ENCODE data around the gene SVBP. TPM values are rescaled to one million over a fixed set of nuclear protein-coding genes. Genes with fewer than 3 reads are reported as not detected.

The SVBP gene
- total RNA-seq, 1 experiment from 2014 or later, result 41.3 TPM

DNA sequence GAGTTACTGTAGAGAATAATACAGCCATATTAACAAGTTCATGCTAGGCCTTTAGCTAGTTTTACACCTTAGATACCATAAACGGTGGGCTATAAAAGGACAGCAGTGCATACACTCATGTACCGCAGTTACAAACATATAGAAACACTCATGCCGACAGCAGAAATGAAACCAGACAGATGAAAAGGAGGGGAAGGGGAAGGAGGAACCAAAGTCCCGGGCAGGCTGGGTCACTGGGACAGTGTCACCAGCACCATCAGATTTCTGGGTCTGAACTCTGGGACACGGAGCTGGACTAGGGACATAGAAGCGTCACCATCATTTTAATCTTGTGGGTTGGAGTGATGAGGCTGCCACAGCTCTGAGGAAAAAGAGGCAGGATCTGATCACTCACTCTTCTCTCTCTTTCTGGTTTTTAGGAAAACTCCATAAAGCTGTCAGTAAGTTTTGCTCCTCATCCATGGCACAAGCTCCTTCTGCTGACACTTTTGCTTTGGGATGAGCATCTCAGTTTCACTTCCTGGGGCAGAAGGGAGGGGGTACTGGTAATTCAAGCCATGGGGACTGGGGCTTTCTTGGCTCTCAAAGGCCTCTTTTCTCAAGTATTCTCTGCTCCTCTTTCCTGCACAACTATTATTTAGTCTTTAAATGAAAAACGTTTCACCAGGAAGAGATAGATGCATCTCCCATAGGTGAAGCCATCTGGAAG, 21.4 kb upstream of the SVBP start:
- Mint-ChIP-seq H3K4me1 (no peaks in the 10 kb centered on the region), H3K9me3 (no peaks in the 10 kb centered on the region), H3K27ac (no peak overlapping the region), H3K27me3 (ENCODE audit: low read depth) (no peaks in the 10 kb centered on the region), H3K4me3 (no peak overlapping the region), H3K36me3 (ENCODE audit: insufficient read depth in 1 of 3, low read depth in 3 of 3) (peaks cover 6 to 20% (median 11%) of the 10 kb centered on the region in 3 experiments; a peak in 6 of 7 replicates)
- H3K18ac ChIP-seq (ENCODE audit: insufficient read length, low read depth, low read length), result no peak overlapping the region
- no peaks in the 10 kb centered on the region for H3K23me2 ChIP-seq (ENCODE audit: insufficient read length, low read depth, low read length, poor library complexity, severe bottlenecking)
- no peak overlapping the region for H4K8ac ChIP-seq (replicated peaks; ENCODE audit: insufficient read length, low read depth, low read length)
- TF ChIP-seq, protein P1, sequence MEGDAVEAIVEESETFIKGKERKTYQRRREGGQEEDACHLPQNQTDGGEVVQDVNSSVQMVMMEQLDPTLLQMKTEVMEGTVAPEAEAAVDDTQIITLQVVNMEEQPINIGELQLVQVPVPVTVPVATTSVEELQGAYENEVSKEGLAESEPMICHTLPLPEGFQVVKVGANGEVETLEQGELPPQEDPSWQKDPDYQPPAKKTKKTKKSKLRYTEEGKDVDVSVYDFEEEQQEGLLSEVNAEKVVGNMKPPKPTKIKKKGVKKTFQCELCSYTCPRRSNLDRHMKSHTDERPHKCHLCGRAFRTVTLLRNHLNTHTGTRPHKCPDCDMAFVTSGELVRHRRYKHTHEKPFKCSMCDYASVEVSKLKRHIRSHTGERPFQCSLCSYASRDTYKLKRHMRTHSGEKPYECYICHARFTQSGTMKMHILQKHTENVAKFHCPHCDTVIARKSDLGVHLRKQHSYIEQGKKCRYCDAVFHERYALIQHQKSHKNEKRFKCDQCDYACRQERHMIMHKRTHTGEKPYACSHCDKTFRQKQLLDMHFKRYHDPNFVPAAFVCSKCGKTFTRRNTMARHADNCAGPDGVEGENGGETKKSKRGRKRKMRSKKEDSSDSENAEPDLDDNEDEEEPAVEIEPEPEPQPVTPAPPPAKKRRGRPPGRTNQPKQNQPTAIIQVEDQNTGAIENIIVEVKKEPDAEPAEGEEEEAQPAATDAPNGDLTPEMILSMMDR (conservative IDR thresholded peaks at IDR 0.05), result no peak
- H3K27ac ChIP-seq (ENCODE audit: insufficient read length, low read depth, low read length), result no peak overlapping the region
- H2BK12ac ChIP-seq (ENCODE audit: insufficient read length, low read depth, low read length), result no peak overlapping the region
- H4K20me1 ChIP-seq (ENCODE audit: control insufficient read depth, insufficient read depth, insufficient read length), result no peaks in the 10 kb centered on the region
- no CpG with 5 or more reads among the region's 7 CpGs for WGBS (ENCODE audit: extremely low coverage, insufficient read length, low lambda C conversion rate)
- H3K9me3 ChIP-seq (ENCODE audit: control insufficient read depth, low read depth, low read length), result no peaks in the 10 kb centered on the region
- no peak overlapping the region for H2AK5ac ChIP-seq (ENCODE audit: insufficient read length, low read length)
- no peak overlapping the region for H4K5ac ChIP-seq (ENCODE audit: insufficient read length, low read depth, low read length)
- H2BK20ac ChIP-seq (ENCODE audit: low read depth, low read length, poor library complexity, severe bottlenecking), result no peak overlapping the region
- H3K79me2 ChIP-seq (ENCODE audit: insufficient read depth, low read length), result no peaks in the 10 kb centered on the region
- no peak overlapping the region for H3K56ac ChIP-seq (ENCODE audit: insufficient read length, low read depth, low read length)
- no peak overlapping the region for H3K9ac ChIP-seq (ENCODE audit: extremely low read depth, insufficient read length, low read length)
- H3K27me3 ChIP-seq (ENCODE audit: insufficient read depth, low read length), result no peaks in the 10 kb centered on the region
- no peak overlapping the region for H2BK5ac ChIP-seq (ENCODE audit: insufficient read length, low read length)
- no peak overlapping the region for H4K91ac ChIP-seq (ENCODE audit: insufficient read length, low read depth, low read length)
- H3K14ac ChIP-seq (ENCODE audit: insufficient read depth, low read length), result no peak overlapping the region
- H3K79me1 ChIP-seq (ENCODE audit: insufficient read depth, low read depth, low read length, poor library complexity, severe bottlenecking), result no peaks in the 10 kb centered on the region
- no peak overlapping the region for H2BK15ac ChIP-seq (ENCODE audit: low read depth, low read length)
- H3K4me2 ChIP-seq (ENCODE audit: insufficient read depth, insufficient read length, low read length), result no peak overlapping the region
- no peak overlapping the region for H3T11ph ChIP-seq (ENCODE audit: low read length)
- no peak overlapping the region for H3K23ac ChIP-seq (ENCODE audit: insufficient read length, low read depth, low read length)
- H3K4ac ChIP-seq (ENCODE audit: low read depth, low read length), result no peak overlapping the region
- DNase-seq, result no peak
- H2AFZ ChIP-seq (ENCODE audit: low read length), result no peak overlapping the region
- no peak overlapping the region for H2BK120ac ChIP-seq (ENCODE audit: low read depth, low read length, poor library complexity, severe bottlenecking)
- H3K4me1 ChIP-seq (ENCODE audit: insufficient read depth, low read length), result no peaks in the 10 kb centered on the region
